Endothelial cell of umbilical vein (primary cell): ENCODE measurements around the gene RANBP17. TPM values are rescaled to one million over a fixed set of nuclear protein-coding genes. Genes with fewer than 3 reads are reported as not detected.

Experiments used
- BruUV-seq: library from RNA; stranded (reverse); fragments of 400-500 nt; replicated peaks from 2 replicates; lab custom pipeline; 2021; lab: Mats Ljungman, UMichigan
- CTCF ChIA-PET: fragments of 300-600, 350-600 bp; sonication (Branson Sonifier 250); formaldehyde crosslinking; loops from one replicate; lab custom pipeline; 2021; ENCODE audit warnings: antibody characterized with exemption, inconsistent platforms; lab: Charles Lee
- POLR2A ChIA-PET: fragments of 300-600, 350-600 bp; sonication (Branson Sonifier 250); formaldehyde crosslinking; loops from one replicate; lab custom pipeline; 2021; ENCODE audit warnings: antibody characterized with exemption, inconsistent platforms; lab: Charles Lee
- DNase-seq: peaks from one replicate; pipeline ENCODE4 v3.0.0-alpha.2; 2011; ENCODE audit warnings: low read depth, low spot score
- FAIRE-seq: peaks from 2 replicates; lab custom pipeline; 2011; peaks lifted over from hg19 to GRCh38; lab: Jason Lieb, UNC
- H2AFZ ChIP-seq: 2 replicates; pipeline ENCODE4 v1.6.0; 2012; ENCODE audit warnings: low read depth, low read length, control low read depth, inconsistent platforms
- H3K27ac ChIP-seq: 2 replicates; pipeline ENCODE4 v1.5.1; 2011; ENCODE audit warnings: low read depth, mild to moderate bottlenecking, control low read depth, low read length, moderate library complexity; ENCODE audit not compliant: insufficient read depth
- H3K27me3 ChIP-seq, 2 experiments: 2 replicates each; pipeline versions ENCODE4 v1.6.0 to v1.6.1; 2011; ENCODE audit warnings: low read length in 2 of 2, mixed read lengths in 1 of 2; ENCODE audit not compliant: control insufficient read depth in 2 of 2, insufficient read depth in 2 of 2
- H3K36me3 ChIP-seq, 2 experiments: 2 replicates in 1 of 2; 3 replicates in 1 of 2; pipeline ENCODE4 v1.5.1; 2011; ENCODE audit warnings: low read length in 2 of 2, mild to moderate bottlenecking in 1 of 2, moderate library complexity in 1 of 2; ENCODE audit not compliant: control insufficient read depth in 2 of 2, insufficient read depth in 2 of 2; ENCODE audit errors: extremely low read depth in 1 of 2
- H3K4me1 ChIP-seq: 3 replicates; pipeline ENCODE4 v1.5.1; 2011; ENCODE audit warnings: mild to moderate bottlenecking, low read length; ENCODE audit not compliant: control insufficient read depth, insufficient read depth; ENCODE audit errors: extremely low read depth
- H3K4me2 ChIP-seq: 2 replicates; pipeline ENCODE4 v1.6.1; 2011; ENCODE audit warnings: low read length, control low read depth, mixed read lengths; ENCODE audit not compliant: insufficient read depth
- H3K4me3 ChIP-seq, 3 experiments: fragments of 200-600 bp in 1 of 3; sonication (generic), shearing (Covaris generic) in 1 of 3; replicated peaks in 1 of 3; 2 replicates each; pipeline ENCODE4 v1.5.1; 2011 to 2016; ENCODE audit warnings: control low read depth in 3 of 3, low read length in 3 of 3, mild to moderate bottlenecking in 2 of 3, inconsistent platforms in 1 of 3, low read depth in 1 of 3, moderate library complexity in 1 of 3; ENCODE audit not compliant: insufficient read depth in 1 of 3
- H3K79me2 ChIP-seq: 2 replicates; pipeline ENCODE4 v1.6.0; 2012; ENCODE audit warnings: low read length, inconsistent platforms; ENCODE audit not compliant: control insufficient read depth, insufficient read depth
- H3K9ac ChIP-seq: replicated peaks from 2 replicates; pipeline ENCODE3; 2011; ENCODE audit warnings: low read length, control low read depth; ENCODE audit not compliant: insufficient read depth; ENCODE audit errors: extremely low read depth
- H3K9me1 ChIP-seq: replicated peaks from 3 replicates; pipeline ENCODE4 v1.6.0; 2011; ENCODE audit warnings: mild to moderate bottlenecking, low read length; ENCODE audit not compliant: control insufficient read depth, insufficient read depth; ENCODE audit errors: extremely low read depth
- H3K9me3 ChIP-seq: replicated peaks from 2 replicates; pipeline ENCODE4 v1.5.1; 2012; ENCODE audit warnings: low read length, inconsistent platforms; ENCODE audit not compliant: control insufficient read depth, insufficient read depth
- H4K20me1 ChIP-seq: replicated peaks from 2 replicates; pipeline ENCODE3; 2011; ENCODE audit warnings: mild to moderate bottlenecking, low read length; ENCODE audit not compliant: control insufficient read depth, insufficient read depth; ENCODE audit errors: extremely low read depth
- EZH2 ChIP-seq: IDR thresholded peaks from 2 replicates; pipeline ENCODE4 v1.6.1; 2012; ENCODE audit warnings: borderline replicate concordance, low read depth, mild to moderate bottlenecking, moderate library complexity, low read length, inconsistent platforms; ENCODE audit not compliant: severe bottlenecking
- dilution Hi-C: fragments of 300-500 bp; cut with MboI; formaldehyde crosslinking; loops from one replicate; pipeline ENCODE4 v1.15.0; 2019; ENCODE audit warnings: low sequenced_read_pairs; ENCODE audit not compliant: extremely low pct_ligation_motif_present
- intact Hi-C: fragments of 100-400 bp; cut with micrococcal nuclease; formaldehyde crosslinking; loops from one replicate; pipeline ENCODE4 v1.10.0; 2022
- polyA plus RNA-seq, 4 experiments: library from polyadenylated mRNA; depleted of rRNA in 3 of 4; stranded (reverse) in 3 of 4; unstranded in 1 of 4; fragments of >200 nt; gene quantifications; 2 replicates each; pipeline versions ENCODE4 v1.2.1 to v1.2.3, GENCODE V29; 2011 to 2012; ENCODE audit warnings: missing spikeins in 1 of 4
- total RNA-seq: library from RNA; stranded (reverse); gene quantifications from 2 replicates; pipeline ENCODE4 v1.2.3, GENCODE V29; 2021
- TF ChIP-seq, protein P1 (sequence below), 2 donors: IDR thresholded peaks; 1 replicate in 1 of 2; 2 replicates in 1 of 2; pipeline ENCODE4 v1.5.1; 2011; ENCODE audit warnings: low read length in 2 of 2, mild to moderate bottlenecking in 2 of 2, moderate library complexity in 2 of 2, control low read depth in 1 of 2, inconsistent platforms in 1 of 2, low read depth in 1 of 2; ENCODE audit not compliant: insufficient read depth in 1 of 2; ENCODE audit errors: extremely low read depth in 1 of 2

The RANBP17 gene
- total and polyA plus RNA-seq, 2 donors (not counting 3 experiments of a cell fraction or from before 2014, with no cell fraction given) = 5.6 to 13.6 TPM

DNA sequence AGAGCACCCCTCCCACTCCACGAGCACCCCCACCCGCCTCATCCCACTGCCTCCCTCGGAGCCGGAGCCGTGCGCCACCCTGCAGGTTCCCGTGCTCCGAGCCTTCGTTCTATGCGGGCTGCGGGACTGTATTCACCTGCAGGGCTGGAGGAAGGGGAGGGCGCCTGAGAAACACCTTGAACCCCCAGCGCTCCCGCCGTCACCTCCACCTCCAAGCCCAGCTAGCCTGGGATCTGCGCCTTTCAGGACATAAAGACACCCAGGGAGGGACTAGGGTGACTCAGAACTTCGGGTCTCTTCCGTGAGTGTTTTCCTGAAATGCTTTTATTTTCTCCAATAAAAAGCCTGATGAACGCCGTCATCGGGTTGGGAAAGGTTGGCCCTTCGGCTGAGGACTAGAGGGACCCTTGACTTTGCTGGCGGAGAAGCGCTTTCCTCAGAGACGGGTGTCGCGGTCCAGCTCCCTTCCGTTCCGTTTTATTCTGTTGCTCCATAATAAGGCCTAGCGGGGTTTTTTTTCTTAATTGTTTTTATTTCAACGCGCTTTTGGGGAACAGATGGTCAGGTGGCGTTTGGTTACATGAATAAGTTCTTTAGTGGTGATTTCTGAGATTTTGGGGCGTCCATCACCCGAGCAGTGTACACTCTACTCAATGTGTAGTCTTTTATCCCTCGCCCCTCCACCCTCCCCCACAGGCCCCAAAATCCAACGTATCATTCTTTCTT is 451.8 kb downstream of the RANBP17 start:
- dilution Hi-C loops = no loop called here
- no peaks in the 10 kb centered on the region for H3K36me3 ChIP-seq
- H3K4me1 ChIP-seq = peaks cover 2% of the 10 kb centered on the region
- H2AFZ ChIP-seq = no peak overlapping the region
- FAIRE-seq (no peak), DNase-seq (no peak)
- no TSS peak for BruUV-seq
- ChIA-PET POLR2A (no interaction called here), CTCF (interaction anchor here (1.0 kb wide), 1 partner anchor 28 kb away, joined by 3 read pairs; no protein-coding TSS in a partner anchor)
- H3K9me1 ChIP-seq = no peaks in the 10 kb centered on the region
- H3K9ac ChIP-seq = no peak overlapping the region
- H3K27me3 ChIP-seq = peaks cover 84 to 96% of the 10 kb centered on the region in 2 experiments
- peak overlapping the region; percentile 9 for H3K4me2 ChIP-seq
- no peaks in the 10 kb centered on the region for H4K20me1 ChIP-seq
- peak; percentile 69 for TF ChIP-seq EZH2
- TF ChIP-seq, protein P1, sequence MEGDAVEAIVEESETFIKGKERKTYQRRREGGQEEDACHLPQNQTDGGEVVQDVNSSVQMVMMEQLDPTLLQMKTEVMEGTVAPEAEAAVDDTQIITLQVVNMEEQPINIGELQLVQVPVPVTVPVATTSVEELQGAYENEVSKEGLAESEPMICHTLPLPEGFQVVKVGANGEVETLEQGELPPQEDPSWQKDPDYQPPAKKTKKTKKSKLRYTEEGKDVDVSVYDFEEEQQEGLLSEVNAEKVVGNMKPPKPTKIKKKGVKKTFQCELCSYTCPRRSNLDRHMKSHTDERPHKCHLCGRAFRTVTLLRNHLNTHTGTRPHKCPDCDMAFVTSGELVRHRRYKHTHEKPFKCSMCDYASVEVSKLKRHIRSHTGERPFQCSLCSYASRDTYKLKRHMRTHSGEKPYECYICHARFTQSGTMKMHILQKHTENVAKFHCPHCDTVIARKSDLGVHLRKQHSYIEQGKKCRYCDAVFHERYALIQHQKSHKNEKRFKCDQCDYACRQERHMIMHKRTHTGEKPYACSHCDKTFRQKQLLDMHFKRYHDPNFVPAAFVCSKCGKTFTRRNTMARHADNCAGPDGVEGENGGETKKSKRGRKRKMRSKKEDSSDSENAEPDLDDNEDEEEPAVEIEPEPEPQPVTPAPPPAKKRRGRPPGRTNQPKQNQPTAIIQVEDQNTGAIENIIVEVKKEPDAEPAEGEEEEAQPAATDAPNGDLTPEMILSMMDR (IDR thresholded peaks at IDR 0.05; ENCODE audit: extremely low read depth in 1 of 2, insufficient read depth in 1 of 2, low read depth in 1 of 2, low read length in 2 of 2) = no peak
- no peak overlapping the region for H3K4me3 ChIP-seq
- H3K79me2 ChIP-seq = no peaks in the 10 kb centered on the region
- no peak overlapping the region for H3K27ac ChIP-seq
- H3K9me3 ChIP-seq = no peaks in the 10 kb centered on the region
- intact Hi-C loops = loop anchor here (10.0 kb wide), 1 partner anchor 449 kb away; the partner anchor contains the start of gene RANBP17
